ENCODE measurements around the gene SLC39A3.
A peak's percentile ranks its signal among the peaks of the same experiment; 100 is the strongest.

SLC39A3 gene

GRCh38 chr19:2759965-2760364, 20.1 kb upstream of the SLC39A3 start:
- no peak overlapping the region for H3K4me3 Mint-ChIP-seq
- ATAC-seq: no peak
- H3K27ac Mint-ChIP-seq: no peak overlapping the region
- peaks cover 13% of the 10 kb centered on the region for H3K4me1 Mint-ChIP-seq
- H3K27me3 Mint-ChIP-seq: no peaks in the 10 kb centered on the region
- no peaks in the 10 kb centered on the region for H3K9me3 Mint-ChIP-seq
- DNase-seq: no peak

- no peak overlapping the region for H3K27ac Mint-ChIP-seq
- peaks cover 13% of the 10 kb centered on the region for H3K4me1 Mint-ChIP-seq
- no peaks in the 10 kb centered on the region for H3K27me3 Mint-ChIP-seq
- no peak overlapping the region for H3K4me3 Mint-ChIP-seq
- no peaks in the 10 kb centered on the region for H3K9me3 Mint-ChIP-seq
- ATAC-seq: no peak
- DNase-seq: no peak
Observed at GRCh38 chr19:2759362-2759761, 19.5 kb upstream of the SLC39A3 start.

GRCh38 chr19:2758601-2759313, 18.9 kb upstream of the SLC39A3 start:
- ATAC-seq: peak; percentile 60
- H3K27ac Mint-ChIP-seq: no peak overlapping the region
- no peak for DNase-seq
- no peaks in the 10 kb centered on the region for H3K27me3 Mint-ChIP-seq
- no peaks in the 10 kb centered on the region for H3K9me3 Mint-ChIP-seq
- peaks cover 16% of the 10 kb centered on the region for H3K4me1 Mint-ChIP-seq
- no peak overlapping the region for H3K4me3 Mint-ChIP-seq

- H3K27ac Mint-ChIP-seq: peak overlapping the region in 1 of 2 donors; percentile 67
- DNase-seq (no peak), ATAC-seq (no peak)
- H3K9me3 Mint-ChIP-seq: no peaks in the 10 kb centered on the region
- H3K27me3 Mint-ChIP-seq: no peaks in the 10 kb centered on the region
- peaks cover 24% of the 10 kb centered on the region for H3K4me1 Mint-ChIP-seq
- no peak overlapping the region for H3K4me3 Mint-ChIP-seq
Observed at GRCh38 chr19:2756921-2757881, 17.4 kb upstream of the SLC39A3 start.

GRCh38 chr19:2756477-2756876, 16.7 kb upstream of the SLC39A3 start:
- DNase-seq (no peak), ATAC-seq (no peak)
- no peak overlapping the region for H3K27ac Mint-ChIP-seq
- peaks cover 23% of the 10 kb centered on the region for H3K4me1 Mint-ChIP-seq
- no peak overlapping the region for H3K4me3 Mint-ChIP-seq
- H3K9me3 Mint-ChIP-seq: no peaks in the 10 kb centered on the region
- no peaks in the 10 kb centered on the region for H3K27me3 Mint-ChIP-seq

GRCh38 chr19:2755811-2756210, 16.0 kb upstream of the SLC39A3 start:
- ATAC-seq (no peak), DNase-seq (no peak)
- Mint-ChIP-seq H3K4me1 (peaks cover 30% of the 10 kb centered on the region), H3K4me3 (no peak overlapping the region), H3K27ac (peak overlapping the region in 1 of 2 donors; percentile 49), H3K27me3 (no peaks in the 10 kb centered on the region), H3K9me3 (no peaks in the 10 kb centered on the region)

GRCh38 chr19:2755448-2755705, 15.6 kb upstream of the SLC39A3 start:
- no peak for ATAC-seq
- H3K9me3 Mint-ChIP-seq: no peaks in the 10 kb centered on the region
- H3K27me3 Mint-ChIP-seq: no peaks in the 10 kb centered on the region
- peaks cover 34% of the 10 kb centered on the region for H3K4me1 Mint-ChIP-seq
- H3K27ac Mint-ChIP-seq: peak overlapping the region in 1 of 2 donors; percentile 49
- DNase-seq: no peak
- no peak overlapping the region for H3K4me3 Mint-ChIP-seq

GRCh38 chr19:2754659-2755447, 15.0 kb upstream of the SLC39A3 start:
- H3K4me1 Mint-ChIP-seq: peaks cover 35% of the 10 kb centered on the region
- DNase-seq: no peak
- no peak for ATAC-seq
- H3K9me3 Mint-ChIP-seq: no peaks in the 10 kb centered on the region
- no peaks in the 10 kb centered on the region for H3K27me3 Mint-ChIP-seq
- H3K27ac Mint-ChIP-seq: no peak overlapping the region
- no peak overlapping the region for H3K4me3 Mint-ChIP-seq

- DNase-seq (no peak), ATAC-seq (no peak)
- Mint-ChIP-seq H3K27ac (no peak overlapping the region), H3K4me3 (no peak overlapping the region), H3K9me3 (no peaks in the 10 kb centered on the region), H3K4me1 (peaks cover 28% of the 10 kb centered on the region), H3K27me3 (no peaks in the 10 kb centered on the region)
Observed at GRCh38 chr19:2751438-2751830, 11.6 kb upstream of the SLC39A3 start.

- H3K9me3 Mint-ChIP-seq: no peaks in the 10 kb centered on the region
- DNase-seq: no peak
- no peak overlapping the region for H3K4me3 Mint-ChIP-seq
- H3K27ac Mint-ChIP-seq: peak overlapping the region in 1 of 2 donors; percentile 40
- no peaks in the 10 kb centered on the region for H3K27me3 Mint-ChIP-seq
- ATAC-seq: no peak
- H3K4me1 Mint-ChIP-seq: peaks cover 28% of the 10 kb centered on the region
Observed at GRCh38 chr19:2750808-2751437, 11.1 kb upstream of the SLC39A3 start.

GRCh38 chr19:2747349-2747748, 7.5 kb upstream of the SLC39A3 start:
- Mint-ChIP-seq H3K27me3 (peaks cover 9% of the 10 kb centered on the region), H3K4me1 (peaks cover 13% of the 10 kb centered on the region), H3K9me3 (no peaks in the 10 kb centered on the region), H3K27ac (no peak overlapping the region), H3K4me3 (no peak overlapping the region)
- DNase-seq (no peak), ATAC-seq (no peak)

GRCh38 chr19:2744113-2744512, 4.3 kb upstream of the SLC39A3 start:
- DNase-seq: no peak
- Mint-ChIP-seq H3K4me3 (no peak overlapping the region), H3K27ac (no peak overlapping the region), H3K27me3 (peaks cover 28% of the 10 kb centered on the region), H3K9me3 (no peaks in the 10 kb centered on the region), H3K4me1 (peaks cover 9% of the 10 kb centered on the region)
- no peak for ATAC-seq

- ATAC-seq (no peak), DNase-seq (no peak)
- no peaks in the 10 kb centered on the region for H3K9me3 Mint-ChIP-seq
- no peak overlapping the region for H3K27ac Mint-ChIP-seq
- peaks cover 28% of the 10 kb centered on the region for H3K27me3 Mint-ChIP-seq
- no peak overlapping the region for H3K4me3 Mint-ChIP-seq
- peaks cover 20% of the 10 kb centered on the region for H3K4me1 Mint-ChIP-seq
Observed at GRCh38 chr19:2743099-2743498, 3.3 kb upstream of the SLC39A3 start.

- peaks cover 31% of the 10 kb centered on the region for H3K4me1 Mint-ChIP-seq
- no peak for ATAC-seq
- no peak overlapping the region for H3K27ac Mint-ChIP-seq
- H3K27me3 Mint-ChIP-seq: peaks cover 28% of the 10 kb centered on the region
- H3K9me3 Mint-ChIP-seq: no peaks in the 10 kb centered on the region
- DNase-seq: no peak
- H3K4me3 Mint-ChIP-seq: peak overlapping the region; percentile 95 to 99
Observed at GRCh38 chr19:2740314-2740656, 468 bp upstream of the SLC39A3 start.

- peaks cover 12% of the 10 kb centered on the region for H3K27me3 Mint-ChIP-seq
- no peak for ATAC-seq
- no peak overlapping the region for H3K4me3 Mint-ChIP-seq
- no peaks in the 10 kb centered on the region for H3K9me3 Mint-ChIP-seq
- H3K4me1 Mint-ChIP-seq: peaks cover 37% of the 10 kb centered on the region
- no peak overlapping the region for H3K27ac Mint-ChIP-seq
- DNase-seq: no peak
Observed at GRCh38 chr19:2736550-2737190, 3.1 kb downstream of the SLC39A3 start.

Measured in stimulated activated naive CD8-positive, alpha-beta T cell treated with anti-CD3 and anti-CD28 coated beads, Interleukin-15, amount 100 ng/mL, for 72 hours (primary cell).